DND-41 (cell line): ENCODE measurements around the gene IDH2.
A peak's percentile ranks its signal among the peaks of the same experiment; 100 is the strongest.

ENCODE experiments used
- ATAC-seq: fragments of 200-7000 bp; cut with Tn5 transposase; 3 replicates; pipeline ENCODE4 v1.9.1; 2021; ENCODE audit warnings: low read depth; ENCODE audit not compliant: insufficient read depth
- DNase-seq: peaks from one replicate; pipeline ENCODE4 v3.0.0-alpha.2; 2020
- H2AFZ ChIP-seq: 2 replicates; pipeline ENCODE4 v1.6.0; 2012; ENCODE audit warnings: low read depth, low read length
- H3K27ac ChIP-seq: 2 replicates; pipeline ENCODE4 v1.5.1; 2012; ENCODE audit warnings: low read length, inconsistent platforms
- H3K27me3 ChIP-seq: fragments of 200-600 bp; sonication (generic); 2 replicates; pipeline ENCODE4 v1.6.0; 2012; ENCODE audit warnings: low read length, mild to moderate bottlenecking, inconsistent platforms; ENCODE audit not compliant: insufficient read depth, poor library complexity
- H3K36me3 ChIP-seq: 2 replicates; pipeline ENCODE4 v1.5.1; 2012; ENCODE audit warnings: low read length, inconsistent platforms; ENCODE audit not compliant: insufficient read depth
- H3K4me1 ChIP-seq: 2 replicates; pipeline ENCODE4 v1.5.1; 2012; ENCODE audit warnings: mild to moderate bottlenecking, low read length; ENCODE audit not compliant: insufficient read depth
- H3K4me2 ChIP-seq: 2 replicates; pipeline ENCODE4 v1.6.0; 2012; ENCODE audit warnings: mild to moderate bottlenecking, moderate library complexity, low read length, inconsistent platforms; ENCODE audit not compliant: insufficient read depth
- H3K4me3 ChIP-seq, 2 experiments: fragments of 200-600 bp in 1 of 2; shearing (Covaris generic) in 1 of 2; 2 replicates each; pipeline ENCODE4 v1.5.1; 2012 to 2016; ENCODE audit warnings: inconsistent platforms in 2 of 2, low read length in 2 of 2, mild to moderate bottlenecking in 2 of 2, low read depth in 1 of 2, moderate library complexity in 1 of 2
- H3K79me2 ChIP-seq: 2 replicates; pipeline ENCODE4 v1.6.0; 2012; ENCODE audit warnings: low read length, inconsistent platforms; ENCODE audit not compliant: insufficient read depth
- H3K9ac ChIP-seq: 2 replicates; pipeline ENCODE4 v1.6.0; 2012; ENCODE audit warnings: low read depth, mild to moderate bottlenecking, inconsistent platforms, low read length, moderate library complexity
- H3K9me3 ChIP-seq: 2 replicates; pipeline ENCODE4 v1.5.1; 2012; ENCODE audit warnings: low read length, moderate library complexity, mild to moderate bottlenecking, inconsistent platforms; ENCODE audit not compliant: insufficient read depth, severe bottlenecking
- H4K20me1 ChIP-seq: 2 replicates; pipeline ENCODE4 v1.6.0; 2012; ENCODE audit warnings: low read length; ENCODE audit not compliant: insufficient read depth
- EZH2 ChIP-seq: IDR thresholded peaks from 3 replicates; pipeline ENCODE4 v1.6.1; 2012; ENCODE audit warnings: borderline replicate concordance, low read depth, mild to moderate bottlenecking, moderate library complexity, low read length, inconsistent platforms; ENCODE audit not compliant: severe bottlenecking
- TF ChIP-seq, protein P1 (sequence below): IDR thresholded peaks from 2 replicates; pipeline ENCODE4 v1.5.1; 2012; ENCODE audit warnings: borderline replicate concordance, low read length, moderate library complexity, mild to moderate bottlenecking; ENCODE audit not compliant: poor library complexity, severe bottlenecking; ENCODE audit errors: extremely low read depth

The IDH2 gene

GRCh38 chr15:90059208-90059985 lies 42.9 kb downstream of the IDH2 start:
- Histone ChIP-seq H2AFZ (no peak overlapping the region), H3K4me2 (no peak overlapping the region), H3K27ac (no peak overlapping the region), H3K9me3 (no peaks in the 10 kb centered on the region), H3K79me2 (peaks cover 2% of the 10 kb centered on the region), H3K36me3 (no peaks in the 10 kb centered on the region), H3K4me3 (no peak overlapping the region), H3K9ac (no peak overlapping the region), H3K4me1 (no peaks in the 10 kb centered on the region), H4K20me1 (peaks cover 18% of the 10 kb centered on the region), H3K27me3 (no peaks in the 10 kb centered on the region)
- TF ChIP-seq EZH2, result no peak
- TF ChIP-seq, protein P1, sequence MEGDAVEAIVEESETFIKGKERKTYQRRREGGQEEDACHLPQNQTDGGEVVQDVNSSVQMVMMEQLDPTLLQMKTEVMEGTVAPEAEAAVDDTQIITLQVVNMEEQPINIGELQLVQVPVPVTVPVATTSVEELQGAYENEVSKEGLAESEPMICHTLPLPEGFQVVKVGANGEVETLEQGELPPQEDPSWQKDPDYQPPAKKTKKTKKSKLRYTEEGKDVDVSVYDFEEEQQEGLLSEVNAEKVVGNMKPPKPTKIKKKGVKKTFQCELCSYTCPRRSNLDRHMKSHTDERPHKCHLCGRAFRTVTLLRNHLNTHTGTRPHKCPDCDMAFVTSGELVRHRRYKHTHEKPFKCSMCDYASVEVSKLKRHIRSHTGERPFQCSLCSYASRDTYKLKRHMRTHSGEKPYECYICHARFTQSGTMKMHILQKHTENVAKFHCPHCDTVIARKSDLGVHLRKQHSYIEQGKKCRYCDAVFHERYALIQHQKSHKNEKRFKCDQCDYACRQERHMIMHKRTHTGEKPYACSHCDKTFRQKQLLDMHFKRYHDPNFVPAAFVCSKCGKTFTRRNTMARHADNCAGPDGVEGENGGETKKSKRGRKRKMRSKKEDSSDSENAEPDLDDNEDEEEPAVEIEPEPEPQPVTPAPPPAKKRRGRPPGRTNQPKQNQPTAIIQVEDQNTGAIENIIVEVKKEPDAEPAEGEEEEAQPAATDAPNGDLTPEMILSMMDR, result no peak
- DNase-seq (peak; percentile 28), ATAC-seq (peak; percentile 59; the same call in 1 of the 3 replicates)

DNA sequence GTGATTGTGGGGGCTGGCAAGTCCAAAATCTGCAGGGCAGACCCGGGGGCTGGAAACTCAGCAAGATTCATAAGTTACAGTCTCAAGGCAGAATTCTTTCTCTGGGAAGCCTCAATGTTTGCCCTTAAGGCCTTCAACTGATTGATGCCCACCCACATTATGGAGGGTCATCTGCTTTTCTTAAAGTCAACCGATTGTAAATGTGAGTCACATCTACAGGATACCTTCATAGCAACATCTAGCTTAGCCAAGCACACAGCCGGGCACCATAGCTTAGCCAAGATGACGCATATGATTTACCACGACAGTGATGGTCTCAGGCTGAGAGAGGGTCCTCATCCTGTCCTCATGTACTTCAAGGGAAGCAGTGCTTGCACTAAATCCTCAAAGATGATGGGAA lies 43.5 kb downstream of the IDH2 start:
- TF ChIP-seq, protein P1, result no peak
- no peak for TF ChIP-seq EZH2
- Histone ChIP-seq H3K79me2 (peaks cover 2% of the 10 kb centered on the region), H3K27ac (no peak overlapping the region), H4K20me1 (peaks cover 24% of the 10 kb centered on the region), H3K4me2 (no peak overlapping the region), H3K9me3 (no peaks in the 10 kb centered on the region), H3K4me1 (no peaks in the 10 kb centered on the region), H3K4me3 (no peak overlapping the region), H3K27me3 (no peaks in the 10 kb centered on the region), H2AFZ (no peak overlapping the region), H3K36me3 (no peaks in the 10 kb centered on the region), H3K9ac (no peak overlapping the region)
- DNase-seq, result no peak
- no peak for ATAC-seq

DNA sequence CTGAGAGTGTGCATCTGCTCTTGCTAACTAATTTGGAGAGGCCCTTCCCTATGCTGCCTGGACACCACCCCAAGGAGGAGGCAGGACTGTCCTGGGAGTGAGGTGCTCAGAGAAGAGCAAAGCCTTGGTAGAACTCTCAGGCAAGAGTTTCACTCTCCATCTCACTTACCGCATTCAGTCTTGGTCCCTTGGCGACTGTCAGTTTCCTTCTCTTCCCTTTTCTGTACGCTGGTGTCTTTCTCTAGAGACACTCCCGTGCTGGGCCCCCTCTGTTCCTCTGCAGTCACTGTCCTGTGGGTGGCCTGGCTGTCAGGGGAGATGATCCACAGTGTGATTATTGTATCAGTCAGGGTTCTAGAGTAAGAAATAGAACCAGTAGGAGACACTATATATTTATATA lies 44.0 kb downstream of the IDH2 start:
- H4K20me1 ChIP-seq, result peaks cover 21% of the 10 kb centered on the region
- no peak overlapping the region for H2AFZ ChIP-seq
- DNase-seq, result no peak
- no peak overlapping the region for H3K27ac ChIP-seq
- no peaks in the 10 kb centered on the region for H3K36me3 ChIP-seq
- peaks cover 2% of the 10 kb centered on the region for H3K79me2 ChIP-seq
- H3K9me3 ChIP-seq, result no peaks in the 10 kb centered on the region
- H3K27me3 ChIP-seq, result no peaks in the 10 kb centered on the region
- H3K4me1 ChIP-seq, result no peaks in the 10 kb centered on the region
- ATAC-seq, result no peak
- no peak overlapping the region for H3K9ac ChIP-seq
- no peak overlapping the region for H3K4me3 ChIP-seq
- TF ChIP-seq, protein P1, result no peak
- TF ChIP-seq EZH2, result no peak
- H3K4me2 ChIP-seq, result no peak overlapping the region

- ATAC-seq (no peak), DNase-seq (no peak)
- Histone ChIP-seq H3K4me3 (no peak overlapping the region), H3K4me1 (no peaks in the 10 kb centered on the region), H4K20me1 (peaks cover 27% of the 10 kb centered on the region), H3K9ac (no peak overlapping the region), H3K79me2 (peaks cover 3% of the 10 kb centered on the region; the same call in 1 of the 2 replicates), H2AFZ (no peak overlapping the region), H3K27ac (no peak overlapping the region), H3K9me3 (no peaks in the 10 kb centered on the region), H3K36me3 (no peaks in the 10 kb centered on the region), H3K4me2 (no peak overlapping the region), H3K27me3 (no peaks in the 10 kb centered on the region)
- no peak for TF ChIP-seq EZH2
- TF ChIP-seq, protein P1, result no peak
These were observed 45.7 kb downstream of the IDH2 start for GRCh38 chr15:90056529-90056928.
